ENCODE data around the gene NFKBIZ.
A peak's percentile ranks its signal among the peaks of the same experiment; 100 is the strongest.
"Not testable (repeated sequence)": the region's sequence is repeated elsewhere in the genome, so short reads cannot be mapped to it uniquely, and the experiment has no call there.

NFKBIZ gene

GRCh38 chr3:101851072-101851770 is 1.9 kb downstream of the NFKBIZ start:
- peak; percentile 67 for DNase-seq (ENCODE audit: low spot score)

GRCh38 chr3:101851850-101852714 is 2.8 kb downstream of the NFKBIZ start:
- DNase-seq (ENCODE audit: low spot score), result peak; percentile 59

GRCh38 chr3:101852983-101853840 is 3.9 kb downstream of the NFKBIZ start:
- DNase-seq (ENCODE audit: low spot score), result peak; percentile 31

- peak; percentile 17 for DNase-seq (ENCODE audit: low spot score)
These were observed 4.7 kb downstream of the NFKBIZ start for GRCh38 chr3:101853982-101854381.

GRCh38 chr3:101854608-101855304 is 5.4 kb downstream of the NFKBIZ start:
- DNase-seq (ENCODE audit: low spot score), result peak; percentile 29

- peak; percentile 33 for DNase-seq (ENCODE audit: low spot score)
These were observed 8.0 kb downstream of the NFKBIZ start for GRCh38 chr3:101857301-101857741.

- DNase-seq (ENCODE audit: low spot score), result peak; percentile 44
These were observed 9.2 kb downstream of the NFKBIZ start for GRCh38 chr3:101858464-101859030.

- DNase-seq (ENCODE audit: low spot score), result no peak
These were observed 10.7 kb downstream of the NFKBIZ start for GRCh38 chr3:101859882-101860448.

GRCh38 chr3:101861212-101861788 is 12.0 kb downstream of the NFKBIZ start:
- DNase-seq (ENCODE audit: low spot score), result peak; percentile 62

GRCh38 chr3:101861789-101862415 is 12.6 kb downstream of the NFKBIZ start:
- DNase-seq (ENCODE audit: low spot score), result peak; percentile 50

GRCh38 chr3:101862416-101863165 is 13.3 kb downstream of the NFKBIZ start:
- DNase-seq (ENCODE audit: low spot score), result peak; percentile 40

GRCh38 chr3:101864926-101865325 is 15.6 kb downstream of the NFKBIZ start:
- DNase-seq (ENCODE audit: low spot score), result not testable (repeated sequence)

GRCh38 chr3:101865751-101866509 is 16.6 kb downstream of the NFKBIZ start:
- peak; percentile 20 for DNase-seq (ENCODE audit: low spot score)

GRCh38 chr3:101867511-101867910 is 18.2 kb downstream of the NFKBIZ start:
- DNase-seq (ENCODE audit: low spot score), result no peak

- DNase-seq (ENCODE audit: low spot score), result no peak
These were observed 18.7 kb downstream of the NFKBIZ start for GRCh38 chr3:101867996-101868395.

- no peak for DNase-seq (ENCODE audit: low spot score)
These were observed 19.5 kb downstream of the NFKBIZ start for GRCh38 chr3:101868534-101869464.

GRCh38 chr3:101870138-101870537 is 20.8 kb downstream of the NFKBIZ start:
- no peak for DNase-seq (ENCODE audit: low spot score)
